Left lung (tissue), 10 donors: ENCODE data around the gene OAF. TPM values are rescaled to one million over a fixed set of nuclear protein-coding genes. Genes with fewer than 3 reads are reported as not detected.

Experiments used
- ATAC-seq: fragments of 200-7000 bp; cut with Tn5 transposase; one replicate; pipeline ENCODE4 v1.9.1; 2020; ENCODE audit warnings: moderate library complexity
- DNase-seq, 4 donors: peaks; one replicate each; pipeline ENCODE4 v3.0.0-alpha.2; 2013 to 2020
- H3K27ac ChIP-seq, 2 donors: fragments of 200-600 bp; sonication (generic) in 1 of 2; one replicate each; pipeline versions ENCODE4 v1.5.0 to v1.8.0; 2020 to 2021
- H3K27me3 ChIP-seq, 2 donors: fragments of 200-600 bp; sonication (generic) in 1 of 2; one replicate each; pipeline versions ENCODE4 v1.5.0 to v1.8.0; 2020 to 2021
- H3K36me3 ChIP-seq, 2 donors: fragments of 200-600 bp; sonication (generic) in 1 of 2; one replicate each; pipeline versions ENCODE4 v1.5.0 to v1.8.0; 2020 to 2021
- H3K4me1 ChIP-seq, 2 donors: fragments of 200-600 bp; one replicate each; pipeline ENCODE4 v1.8.0; 2021
- H3K4me3 ChIP-seq, 2 donors: fragments of 200-600 bp; sonication (generic) in 1 of 2; one replicate each; pipeline versions ENCODE4 v1.5.0 to v1.8.0; 2020 to 2021; ENCODE audit warnings: mild to moderate bottlenecking in 1 of 2
- H3K9me3 ChIP-seq, 2 donors: fragments of 200-600 bp; sonication (generic) in 1 of 2; one replicate each; pipeline versions ENCODE4 v1.5.0 to v1.8.0; 2020 to 2021
- intact Hi-C, 2 donors: fragments of 100-400 bp; cut with DNase I; formaldehyde crosslinking; loops; one replicate each; pipeline versions ENCODE4 v1.11.2 to v1.14.2; 2022
- polyA plus RNA-seq, 6 donors: library from polyadenylated mRNA; unstranded; fragments of 120-200 nt; gene quantifications; one replicate each; pipeline ENCODE4 v1.2.1, GENCODE V29; 2013; ENCODE audit not compliant: insufficient read length in 6 of 6
- total RNA-seq, 2 donors: library from RNA; stranded (reverse); fragmentation: NEBNext Ultra II Directional; extraction: Animal tissue kit (Norgen Biotek cat#: 25700); gene quantifications; one replicate each; pipeline ENCODE4 v1.2.1, GENCODE V29; 2021
- TF ChIP-seq, protein P1 (sequence below), 2 donors: fragments of 200-600 bp; sonication (generic) in 1 of 2; IDR thresholded peaks; one replicate each; pipeline versions ENCODE4 v1.5.0 to v1.8.0; 2021; ENCODE audit warnings: antibody characterized with exemption in 2 of 2
- donor health status: DM: no; HTN: yes; CAD: no.
- donor health status: DM: no; HTN: no; CAD: no.

The OAF gene
- total and polyA plus RNA-seq, 8 donors = 19.5 to 38.0 (median 28.0) TPM

DNA sequence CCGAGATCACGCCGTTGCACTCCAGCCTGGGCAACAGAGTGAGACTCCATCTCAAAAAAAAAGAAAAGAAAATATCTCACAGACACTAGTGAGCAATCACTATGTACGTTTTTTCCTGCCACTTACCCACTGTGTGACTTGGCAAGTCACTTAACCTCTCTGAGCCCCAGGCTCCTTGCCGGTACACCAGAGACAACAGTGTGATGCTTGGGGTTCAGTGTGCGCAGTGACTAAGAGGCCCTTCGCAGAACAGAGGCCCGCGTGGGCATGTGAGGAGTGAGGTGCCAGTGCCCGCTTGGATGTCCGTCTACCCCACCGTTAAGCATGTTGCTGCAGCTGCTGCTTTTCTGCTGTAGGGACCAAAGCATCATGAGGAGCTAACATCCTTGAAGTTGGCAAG lies 6.7 kb downstream of the OAF start:
- no peak overlapping the region for H3K27ac ChIP-seq
- H3K4me1 ChIP-seq = no peaks in the 10 kb centered on the region
- DNase-seq = no peak
- no peaks in the 10 kb centered on the region for H3K36me3 ChIP-seq
- TF ChIP-seq, protein P1, sequence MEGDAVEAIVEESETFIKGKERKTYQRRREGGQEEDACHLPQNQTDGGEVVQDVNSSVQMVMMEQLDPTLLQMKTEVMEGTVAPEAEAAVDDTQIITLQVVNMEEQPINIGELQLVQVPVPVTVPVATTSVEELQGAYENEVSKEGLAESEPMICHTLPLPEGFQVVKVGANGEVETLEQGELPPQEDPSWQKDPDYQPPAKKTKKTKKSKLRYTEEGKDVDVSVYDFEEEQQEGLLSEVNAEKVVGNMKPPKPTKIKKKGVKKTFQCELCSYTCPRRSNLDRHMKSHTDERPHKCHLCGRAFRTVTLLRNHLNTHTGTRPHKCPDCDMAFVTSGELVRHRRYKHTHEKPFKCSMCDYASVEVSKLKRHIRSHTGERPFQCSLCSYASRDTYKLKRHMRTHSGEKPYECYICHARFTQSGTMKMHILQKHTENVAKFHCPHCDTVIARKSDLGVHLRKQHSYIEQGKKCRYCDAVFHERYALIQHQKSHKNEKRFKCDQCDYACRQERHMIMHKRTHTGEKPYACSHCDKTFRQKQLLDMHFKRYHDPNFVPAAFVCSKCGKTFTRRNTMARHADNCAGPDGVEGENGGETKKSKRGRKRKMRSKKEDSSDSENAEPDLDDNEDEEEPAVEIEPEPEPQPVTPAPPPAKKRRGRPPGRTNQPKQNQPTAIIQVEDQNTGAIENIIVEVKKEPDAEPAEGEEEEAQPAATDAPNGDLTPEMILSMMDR (IDR thresholded peaks at IDR 0.05) = no peak
- H3K4me3 ChIP-seq = no peak overlapping the region
- no peaks in the 10 kb centered on the region for H3K9me3 ChIP-seq
- no peak for ATAC-seq
- intact Hi-C loops = no loop called here
- H3K27me3 ChIP-seq = peaks cover 0 to under 1% of the 10 kb centered on the region in 2 donors

DNA sequence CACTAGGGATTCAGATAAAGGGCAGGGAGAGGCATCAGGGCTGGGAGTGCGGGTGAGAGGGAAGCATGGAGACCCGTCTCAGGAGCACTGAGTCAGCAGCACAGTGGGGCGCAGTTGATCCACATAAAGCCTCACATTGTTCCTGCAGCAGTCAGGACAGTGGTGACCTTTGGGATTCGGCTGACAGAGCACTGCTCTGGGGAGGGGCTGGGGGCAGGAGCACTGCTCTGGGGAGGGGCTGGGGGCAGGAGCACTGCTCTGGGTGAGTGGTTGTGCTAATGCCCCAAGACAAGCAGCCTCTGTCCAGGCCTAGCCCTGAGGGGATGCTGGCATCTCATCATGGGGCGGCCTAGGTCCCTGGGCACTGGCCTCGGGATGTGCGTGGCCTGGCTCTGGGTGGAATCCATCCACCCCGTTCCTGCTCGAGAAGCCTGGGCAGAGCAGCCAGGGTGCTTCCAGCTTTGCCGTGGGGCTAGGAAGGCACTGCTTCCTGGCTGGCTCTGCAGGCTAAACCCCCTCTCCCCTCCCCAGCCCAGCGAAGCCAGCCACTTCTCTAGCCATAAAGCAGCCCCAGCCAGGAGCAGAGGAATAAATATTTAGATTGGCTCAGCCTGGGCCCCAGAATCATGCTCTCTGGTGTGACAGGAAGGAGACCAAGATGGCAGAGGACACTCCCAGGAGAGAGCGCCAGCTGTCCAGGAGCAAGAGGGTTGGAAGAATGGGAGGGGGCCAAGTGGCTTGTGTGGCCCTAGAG lies 7.3 kb downstream of the OAF start:
- no peak overlapping the region for H3K4me3 ChIP-seq
- TF ChIP-seq, protein P1 (IDR thresholded peaks at IDR 0.05) = no peak
- no peak overlapping the region for H3K27ac ChIP-seq
- no peaks in the 10 kb centered on the region for H3K36me3 ChIP-seq
- no peaks in the 10 kb centered on the region for H3K4me1 ChIP-seq
- no peak for DNase-seq
- ATAC-seq = no peak
- intact Hi-C loops = no loop called here
- H3K27me3 ChIP-seq = no peaks in the 10 kb centered on the region
- H3K9me3 ChIP-seq = no peaks in the 10 kb centered on the region

DNA sequence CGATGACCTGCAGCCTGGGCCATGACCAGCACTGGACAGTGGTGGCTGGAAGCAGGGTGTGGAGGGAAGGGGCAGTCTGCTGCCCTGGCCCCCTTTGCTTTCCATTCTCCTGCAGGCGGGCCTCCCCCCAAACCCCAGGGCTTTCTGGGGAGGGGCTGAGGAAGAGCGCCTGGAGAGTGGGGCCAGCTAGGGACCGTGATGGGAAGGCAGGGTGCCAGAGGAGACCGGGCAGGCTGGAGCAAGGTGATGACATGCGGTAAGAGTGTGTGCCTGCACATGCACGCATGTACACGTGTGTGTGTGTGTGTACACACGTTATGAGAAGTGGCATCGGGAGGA lies 7.8 kb downstream of the OAF start:
- TF ChIP-seq, protein P1 (IDR thresholded peaks at IDR 0.05) = no peak
- no peak overlapping the region for H3K27ac ChIP-seq
- H3K9me3 ChIP-seq = no peaks in the 10 kb centered on the region

DNA sequence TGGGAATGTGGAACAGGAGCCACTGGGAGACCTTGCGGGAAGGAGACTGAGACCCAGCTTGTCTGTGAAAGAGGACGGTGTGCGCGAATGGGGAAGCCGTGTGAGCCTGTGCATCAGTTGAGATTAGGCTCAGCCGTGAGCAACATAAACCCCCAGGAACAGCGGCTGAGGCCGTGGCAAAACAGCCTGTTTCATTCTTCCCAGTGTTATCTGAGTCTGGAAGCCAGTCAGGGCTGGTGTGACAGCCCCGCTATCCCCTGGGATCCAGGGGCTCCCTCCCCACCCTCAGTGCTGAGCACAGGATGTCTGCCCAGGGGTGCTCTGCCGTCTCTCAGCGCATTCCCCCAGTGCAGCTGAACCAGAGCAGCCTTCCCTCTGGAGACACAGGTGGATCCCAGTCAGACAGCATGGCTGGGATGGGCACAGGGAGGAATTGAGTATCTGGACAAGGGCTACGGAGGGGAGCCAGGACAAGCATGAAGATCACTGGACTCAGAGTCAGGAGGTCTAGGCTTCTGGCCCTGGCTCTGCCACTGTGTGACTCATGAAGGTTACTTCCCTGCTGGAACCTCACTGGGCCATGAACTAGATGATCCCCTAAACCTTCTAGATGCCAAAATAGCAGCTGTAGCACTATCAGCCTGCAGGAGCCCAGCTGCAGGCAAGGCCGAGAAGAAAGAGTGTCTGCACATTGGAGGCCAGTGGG lies 8.6 kb downstream of the OAF start:
- Histone ChIP-seq H3K27me3 (no peaks in the 10 kb centered on the region), H3K9me3 (no peaks in the 10 kb centered on the region), H3K27ac (no peak overlapping the region), H3K4me3 (no peak overlapping the region), H3K36me3 (no peaks in the 10 kb centered on the region), H3K4me1 (peaks cover 0 to 7% of the 10 kb centered on the region in 2 donors)
- intact Hi-C loops = no loop called here
- ATAC-seq (no peak), DNase-seq (no peak)
- TF ChIP-seq, protein P1 (IDR thresholded peaks at IDR 0.05) = no peak

More for the DNA sequence above, 7.8 kb downstream of the OAF start:
- no peak for ATAC-seq
- no peak for DNase-seq
- no peaks in the 10 kb centered on the region for H3K4me1 ChIP-seq
- intact Hi-C loops = no loop called here
- no peaks in the 10 kb centered on the region for H3K36me3 ChIP-seq
- H3K4me3 ChIP-seq = no peak overlapping the region
- no peaks in the 10 kb centered on the region for H3K27me3 ChIP-seq

DNA sequence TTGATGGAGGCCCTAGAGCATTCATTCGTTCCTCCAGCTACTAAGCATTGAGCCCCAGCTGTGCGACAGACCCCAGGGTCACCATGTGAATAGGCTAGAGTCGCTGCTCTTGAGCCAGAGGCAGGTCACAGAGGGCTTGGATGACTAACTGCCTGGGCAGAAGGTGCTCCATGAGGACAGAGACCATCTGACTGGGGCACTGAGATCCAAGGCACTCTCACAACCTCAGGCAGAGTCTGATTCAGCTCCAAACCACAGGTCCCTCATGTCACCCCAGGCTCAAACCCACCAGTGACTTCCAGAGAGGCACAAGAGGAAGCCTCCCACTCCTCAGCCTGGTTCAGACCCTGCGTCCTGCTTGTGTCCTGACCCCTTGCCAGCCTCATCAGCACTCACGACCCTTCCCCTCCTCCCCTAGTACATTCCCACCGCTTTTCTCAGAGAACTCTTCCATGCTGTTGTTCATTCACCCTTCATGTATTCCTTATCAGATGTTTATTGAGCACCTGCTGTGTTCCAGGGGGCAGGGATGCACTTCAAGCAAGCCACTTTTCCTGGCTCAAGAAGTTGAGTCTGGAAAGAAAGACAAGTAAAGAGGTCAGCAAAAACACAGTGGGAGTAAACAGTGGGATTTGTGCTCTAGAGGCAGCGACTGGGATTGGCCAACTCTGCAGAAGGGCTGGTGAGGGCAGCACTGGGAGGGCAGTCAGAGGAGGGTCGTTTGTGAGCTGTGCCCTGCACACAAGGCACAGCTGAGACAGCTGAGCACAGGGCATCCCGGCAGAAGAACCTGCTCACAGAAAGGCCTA lies 9.3 kb downstream of the OAF start:
- Histone ChIP-seq H3K27ac (no peak overlapping the region), H3K27me3 (no peaks in the 10 kb centered on the region), H3K9me3 (no peaks in the 10 kb centered on the region), H3K4me1 (peaks cover 0 to 14% of the 10 kb centered on the region in 2 donors), H3K36me3 (no peaks in the 10 kb centered on the region), H3K4me3 (no peak overlapping the region)
- ATAC-seq (no peak), DNase-seq (no peak)
- intact Hi-C loops = no loop called here
- TF ChIP-seq, protein P1 (IDR thresholded peaks at IDR 0.05) = no peak
